ENCODE measurements around the gene SDK1. TPM values are rescaled to one million over a fixed set of nuclear protein-coding genes. Genes with fewer than 3 reads are reported as not detected.

The SDK1 gene
- total RNA-seq, 1 donor from 2014 or later: 0.26 TPM

- Histone ChIP-seq H3K4me3 (ENCODE audit: low read depth, low read length) (no peak overlapping the region), H3K36me3 (ENCODE audit: control insufficient read depth, insufficient read depth, low read length) (no peaks in the 10 kb centered on the region), H3K27me3 (ENCODE audit: control insufficient read depth, insufficient read depth, low read length) (no peaks in the 10 kb centered on the region)
- FAIRE-seq: no peak
- TF ChIP-seq, protein P1, sequence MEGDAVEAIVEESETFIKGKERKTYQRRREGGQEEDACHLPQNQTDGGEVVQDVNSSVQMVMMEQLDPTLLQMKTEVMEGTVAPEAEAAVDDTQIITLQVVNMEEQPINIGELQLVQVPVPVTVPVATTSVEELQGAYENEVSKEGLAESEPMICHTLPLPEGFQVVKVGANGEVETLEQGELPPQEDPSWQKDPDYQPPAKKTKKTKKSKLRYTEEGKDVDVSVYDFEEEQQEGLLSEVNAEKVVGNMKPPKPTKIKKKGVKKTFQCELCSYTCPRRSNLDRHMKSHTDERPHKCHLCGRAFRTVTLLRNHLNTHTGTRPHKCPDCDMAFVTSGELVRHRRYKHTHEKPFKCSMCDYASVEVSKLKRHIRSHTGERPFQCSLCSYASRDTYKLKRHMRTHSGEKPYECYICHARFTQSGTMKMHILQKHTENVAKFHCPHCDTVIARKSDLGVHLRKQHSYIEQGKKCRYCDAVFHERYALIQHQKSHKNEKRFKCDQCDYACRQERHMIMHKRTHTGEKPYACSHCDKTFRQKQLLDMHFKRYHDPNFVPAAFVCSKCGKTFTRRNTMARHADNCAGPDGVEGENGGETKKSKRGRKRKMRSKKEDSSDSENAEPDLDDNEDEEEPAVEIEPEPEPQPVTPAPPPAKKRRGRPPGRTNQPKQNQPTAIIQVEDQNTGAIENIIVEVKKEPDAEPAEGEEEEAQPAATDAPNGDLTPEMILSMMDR (IDR thresholded peaks at IDR 0.05; ENCODE audit: insufficient read depth, low read length, severe bottlenecking): no peak
- DNase-seq (ENCODE audit: low read depth): no peak
These were observed 239.6 kb downstream of the SDK1 start for GRCh38 chr7:3540456-3541220.

- DNase-seq (ENCODE audit: low read depth) (no peak), FAIRE-seq (no peak)
- TF ChIP-seq, protein P1 (IDR thresholded peaks at IDR 0.05; ENCODE audit: insufficient read depth, low read length, severe bottlenecking): no peak
- Histone ChIP-seq H3K27me3 (ENCODE audit: control insufficient read depth, insufficient read depth, low read length) (no peaks in the 10 kb centered on the region), H3K4me3 (ENCODE audit: low read depth, low read length) (no peak overlapping the region), H3K36me3 (ENCODE audit: control insufficient read depth, insufficient read depth, low read length) (no peaks in the 10 kb centered on the region)
These were observed 243.2 kb downstream of the SDK1 start for GRCh38 chr7:3544202-3544601.

DNA sequence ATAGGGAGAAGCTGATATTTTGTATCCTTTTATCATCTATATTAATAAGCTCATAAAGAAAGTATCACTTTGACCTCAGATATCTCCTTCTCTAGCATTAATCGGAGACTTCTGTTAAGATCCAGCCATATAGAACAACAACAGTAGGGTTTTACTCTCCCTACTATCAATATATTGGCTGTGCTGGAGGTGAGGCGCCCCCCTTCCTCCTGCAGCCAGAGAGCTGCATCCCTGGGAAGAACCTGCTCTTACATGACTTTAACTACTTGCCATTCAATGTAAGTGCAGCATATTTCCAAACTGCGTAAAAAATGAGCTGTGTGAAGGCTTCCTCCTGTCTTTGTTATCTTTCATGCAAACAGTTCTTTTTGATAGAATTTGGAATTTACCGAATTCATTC lies 247.8 kb downstream of the SDK1 start:
- Histone ChIP-seq H3K27me3 (ENCODE audit: control insufficient read depth, insufficient read depth, low read length) (no peaks in the 10 kb centered on the region), H3K36me3 (ENCODE audit: control insufficient read depth, insufficient read depth, low read length) (no peaks in the 10 kb centered on the region), H3K4me3 (ENCODE audit: low read depth, low read length) (no peak overlapping the region)
- no peak for FAIRE-seq
- TF ChIP-seq, protein P1 (IDR thresholded peaks at IDR 0.05; ENCODE audit: insufficient read depth, low read length, severe bottlenecking): no peak
- DNase-seq (ENCODE audit: low read depth): no peak

- TF ChIP-seq, protein P1 (IDR thresholded peaks at IDR 0.05; ENCODE audit: insufficient read depth, low read length, severe bottlenecking): no peak
- no peak for FAIRE-seq
- Histone ChIP-seq H3K27me3 (ENCODE audit: control insufficient read depth, insufficient read depth, low read length) (no peaks in the 10 kb centered on the region), H3K4me3 (ENCODE audit: low read depth, low read length) (no peak overlapping the region), H3K36me3 (ENCODE audit: control insufficient read depth, insufficient read depth, low read length) (no peaks in the 10 kb centered on the region)
- no peak for DNase-seq (ENCODE audit: low read depth)
These were observed 248.5 kb downstream of the SDK1 start for GRCh38 chr7:3549601-3550000.

- H3K4me3 ChIP-seq (ENCODE audit: low read depth, low read length): no peak overlapping the region
- no peak for DNase-seq (ENCODE audit: low read depth)
- no peaks in the 10 kb centered on the region for H3K27me3 ChIP-seq (ENCODE audit: control insufficient read depth, insufficient read depth, low read length)
- no peaks in the 10 kb centered on the region for H3K36me3 ChIP-seq (ENCODE audit: control insufficient read depth, insufficient read depth, low read length)
- no peak for FAIRE-seq
- TF ChIP-seq, protein P1 (IDR thresholded peaks at IDR 0.05; ENCODE audit: insufficient read depth, low read length, severe bottlenecking): no peak
These were observed 250.5 kb downstream of the SDK1 start for GRCh38 chr7:3551536-3551935.

DNA sequence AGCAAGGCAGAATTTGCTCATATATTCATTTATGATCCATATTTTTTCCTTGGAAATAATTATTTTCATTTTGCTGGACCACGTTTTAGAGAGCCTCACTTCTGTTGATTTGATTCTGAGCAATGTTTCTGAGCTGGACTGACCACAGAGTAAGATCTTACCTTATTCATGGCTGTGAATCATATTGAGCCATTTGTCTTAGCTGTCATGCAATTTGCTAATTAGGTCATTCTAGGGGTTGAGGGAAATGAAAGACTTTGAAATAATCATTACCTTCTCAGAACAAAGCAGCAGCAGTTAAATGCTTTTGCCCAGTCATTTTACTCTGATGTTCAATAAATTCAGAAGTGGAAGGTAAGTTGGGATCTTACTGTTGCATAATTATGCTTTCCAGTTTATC lies 251.4 kb downstream of the SDK1 start:
- TF ChIP-seq, protein P1 (IDR thresholded peaks at IDR 0.05; ENCODE audit: insufficient read depth, low read length, severe bottlenecking): no peak
- peak; percentile 58 for DNase-seq (ENCODE audit: low read depth)

More for the DNA sequence above, 251.4 kb downstream of the SDK1 start:
- H3K4me3 ChIP-seq (ENCODE audit: low read depth, low read length): no peak overlapping the region
- FAIRE-seq: no peak
- H3K36me3 ChIP-seq (ENCODE audit: control insufficient read depth, insufficient read depth, low read length): no peaks in the 10 kb centered on the region
- H3K27me3 ChIP-seq (ENCODE audit: control insufficient read depth, insufficient read depth, low read length): no peaks in the 10 kb centered on the region
